Dedifferentiated amniotic fluid mesenchymal stem cell (primary cell): ENCODE measurements around the gene KDM4D.
"Not testable (repeated sequence)": the region's sequence is repeated elsewhere in the genome, so short reads cannot be mapped to it uniquely, and the experiment has no call there.

Source experiments
- DNase-seq: peaks from one replicate; pipeline ENCODE4 v3.0.0-alpha.2; 2016; ENCODE audit errors: extremely low spot score

Gene KDM4D

DNA sequence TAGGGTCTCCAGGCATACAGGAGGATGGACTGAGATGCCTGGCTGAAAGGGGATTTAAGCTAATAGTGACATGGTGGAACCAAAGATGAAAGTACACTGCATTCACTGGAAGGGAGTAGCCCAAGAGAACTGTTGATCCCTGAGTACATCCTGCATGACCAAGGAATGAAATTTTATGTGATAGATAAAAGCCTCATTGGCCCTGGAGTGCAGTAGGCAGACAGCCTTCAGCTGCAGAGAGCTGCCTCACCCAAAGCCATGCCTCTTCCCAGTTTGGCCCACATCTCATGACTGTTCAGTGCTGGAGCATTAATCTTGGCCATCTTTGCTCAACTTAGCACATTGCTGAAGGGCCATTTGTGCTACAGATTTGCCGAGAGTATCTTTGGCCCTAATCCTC, 59.5 kb downstream of the KDM4D start:
- no peak for DNase-seq

DNA sequence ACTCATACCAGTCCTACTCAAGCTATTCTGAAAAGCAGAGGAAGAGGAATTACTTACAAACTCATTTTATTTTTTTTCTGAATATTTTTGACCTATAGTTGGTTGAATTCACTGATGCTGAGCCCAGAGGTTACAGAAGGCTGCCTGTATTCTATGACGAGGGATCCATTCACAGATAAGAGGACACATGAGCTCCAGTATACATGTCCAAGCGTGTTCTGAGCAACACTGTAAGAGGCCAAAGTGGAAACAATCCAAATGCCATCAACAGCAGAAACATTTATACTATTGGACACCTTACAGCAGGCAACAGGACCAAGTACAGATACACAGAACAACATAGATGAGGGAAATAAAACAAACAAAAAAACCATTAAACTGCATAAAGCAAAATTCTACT, 61.8 kb downstream of the KDM4D start:
- no peak for DNase-seq

- DNase-seq, result not testable (repeated sequence)
Measured at GRCh38 chr11:95037356-95038035, 64.0 kb downstream of the KDM4D start.

DNA sequence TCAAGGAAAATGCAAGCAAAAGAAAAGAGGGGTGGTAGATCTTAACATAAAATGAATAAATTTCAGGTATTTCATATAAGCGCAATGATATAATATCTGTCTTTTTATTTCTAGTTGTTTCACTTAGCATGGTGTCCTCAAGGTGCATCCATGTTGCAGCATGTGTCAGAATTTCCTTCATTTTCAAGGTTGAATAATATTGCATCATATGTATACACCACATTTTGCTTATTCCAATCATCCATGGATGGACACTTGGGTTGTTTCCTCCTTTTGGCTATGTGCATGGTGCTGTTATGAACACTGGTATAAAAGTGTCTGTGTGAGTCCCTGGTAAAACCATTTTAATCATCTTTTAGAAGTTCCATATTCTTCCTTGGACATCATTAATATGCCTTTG, 68.7 kb downstream of the KDM4D start:
- no peak for DNase-seq

GRCh38 chr11:95042906-95043305, 69.4 kb downstream of the KDM4D start:
- DNase-seq, result no peak

GRCh38 chr11:95044010-95044409, 70.5 kb downstream of the KDM4D start:
- no peak for DNase-seq

- no peak for DNase-seq
Measured at GRCh38 chr11:95045812-95046211, 72.3 kb downstream of the KDM4D start.
